Activated effector memory CD4-positive, alpha-beta T cell treated with anti-CD3 and anti-CD28 coated beads, Interleukin-2, amount 50 U/mL, for 16 hours (primary cell): Measurements from ENCODE around the gene SRBD1.

ENCODE experiments used
- DNase-seq: peaks from one replicate; pipeline ENCODE4 v3.0.0-alpha.2; 2020

SRBD1 gene, protein sequence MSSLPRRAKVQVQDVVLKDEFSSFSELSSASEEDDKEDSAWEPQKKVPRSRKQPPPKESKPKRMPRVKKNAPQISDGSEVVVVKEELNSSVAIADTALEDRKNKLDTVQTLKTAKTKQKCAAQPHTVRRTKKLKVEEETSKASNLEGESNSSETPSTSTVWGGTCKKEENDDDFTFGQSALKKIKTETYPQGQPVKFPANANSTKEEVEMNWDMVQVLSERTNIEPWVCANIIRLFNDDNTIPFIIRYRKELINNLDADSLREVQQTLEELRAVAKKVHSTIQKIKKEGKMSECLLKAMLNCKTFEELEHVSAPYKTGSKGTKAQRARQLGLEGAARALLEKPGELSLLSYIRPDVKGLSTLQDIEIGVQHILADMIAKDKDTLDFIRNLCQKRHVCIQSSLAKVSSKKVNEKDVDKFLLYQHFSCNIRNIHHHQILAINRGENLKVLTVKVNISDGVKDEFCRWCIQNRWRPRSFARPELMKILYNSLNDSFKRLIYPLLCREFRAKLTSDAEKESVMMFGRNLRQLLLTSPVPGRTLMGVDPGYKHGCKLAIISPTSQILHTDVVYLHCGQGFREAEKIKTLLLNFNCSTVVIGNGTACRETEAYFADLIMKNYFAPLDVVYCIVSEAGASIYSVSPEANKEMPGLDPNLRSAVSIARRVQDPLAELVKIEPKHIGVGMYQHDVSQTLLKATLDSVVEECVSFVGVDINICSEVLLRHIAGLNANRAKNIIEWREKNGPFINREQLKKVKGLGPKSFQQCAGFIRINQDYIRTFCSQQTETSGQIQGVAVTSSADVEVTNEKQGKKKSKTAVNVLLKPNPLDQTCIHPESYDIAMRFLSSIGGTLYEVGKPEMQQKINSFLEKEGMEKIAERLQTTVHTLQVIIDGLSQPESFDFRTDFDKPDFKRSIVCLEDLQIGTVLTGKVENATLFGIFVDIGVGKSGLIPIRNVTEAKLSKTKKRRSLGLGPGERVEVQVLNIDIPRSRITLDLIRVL

GRCh38 chr2:45611020-45611859, at the start of gene SRBD1:
Gene SRBD1, minus strand, starts transcription at chr2:45611267. Its CDS starts 5,826 bp downstream, at chr2:45605441.
- DNase-seq: peak; percentile 96

GRCh38 chr2:45654250-45654649, 43.2 kb upstream of the SRBD1 start:
- DNase-seq: no peak

DNA sequence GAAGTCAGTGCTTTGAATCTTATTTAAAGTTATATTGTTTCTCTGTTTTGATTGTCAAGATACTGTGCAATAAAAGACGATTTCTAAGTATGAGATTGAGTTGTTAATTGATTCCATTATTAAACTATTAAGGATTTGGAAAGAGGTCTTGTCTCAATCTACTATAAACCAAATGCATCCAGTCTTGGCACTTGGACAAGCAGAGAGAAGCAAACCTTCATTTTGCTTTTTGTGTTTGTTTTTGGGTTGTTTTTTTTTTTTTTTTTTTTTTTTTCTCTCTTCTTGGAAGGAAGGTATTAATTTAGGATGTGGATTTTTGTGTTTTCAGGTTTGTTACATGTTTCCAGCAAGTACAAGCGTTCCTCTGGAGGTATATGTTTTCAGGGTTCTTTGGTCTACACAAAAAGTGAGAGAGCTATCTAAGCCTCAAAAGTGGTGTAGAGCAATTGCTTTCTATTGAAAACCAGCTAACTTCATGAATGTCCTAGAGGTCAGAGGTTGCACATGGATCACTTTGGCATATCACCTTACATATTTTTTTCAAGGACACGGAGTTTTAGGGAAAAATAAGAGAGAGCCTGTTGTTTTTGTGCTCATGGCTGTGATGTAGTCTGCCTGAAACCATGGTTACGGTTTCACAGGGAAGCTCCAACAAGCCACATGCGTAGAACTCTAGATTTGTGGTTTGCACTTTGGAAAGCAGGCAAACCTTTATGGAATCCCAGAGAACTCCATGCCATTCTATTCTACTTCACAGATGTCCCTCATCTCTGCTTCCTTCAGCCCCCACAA, 42.3 kb upstream of the SRBD1 start:
- no peak for DNase-seq

GRCh38 chr2:45652090-45653031, 41.3 kb upstream of the SRBD1 start:
- DNase-seq: peak; percentile 69

DNA sequence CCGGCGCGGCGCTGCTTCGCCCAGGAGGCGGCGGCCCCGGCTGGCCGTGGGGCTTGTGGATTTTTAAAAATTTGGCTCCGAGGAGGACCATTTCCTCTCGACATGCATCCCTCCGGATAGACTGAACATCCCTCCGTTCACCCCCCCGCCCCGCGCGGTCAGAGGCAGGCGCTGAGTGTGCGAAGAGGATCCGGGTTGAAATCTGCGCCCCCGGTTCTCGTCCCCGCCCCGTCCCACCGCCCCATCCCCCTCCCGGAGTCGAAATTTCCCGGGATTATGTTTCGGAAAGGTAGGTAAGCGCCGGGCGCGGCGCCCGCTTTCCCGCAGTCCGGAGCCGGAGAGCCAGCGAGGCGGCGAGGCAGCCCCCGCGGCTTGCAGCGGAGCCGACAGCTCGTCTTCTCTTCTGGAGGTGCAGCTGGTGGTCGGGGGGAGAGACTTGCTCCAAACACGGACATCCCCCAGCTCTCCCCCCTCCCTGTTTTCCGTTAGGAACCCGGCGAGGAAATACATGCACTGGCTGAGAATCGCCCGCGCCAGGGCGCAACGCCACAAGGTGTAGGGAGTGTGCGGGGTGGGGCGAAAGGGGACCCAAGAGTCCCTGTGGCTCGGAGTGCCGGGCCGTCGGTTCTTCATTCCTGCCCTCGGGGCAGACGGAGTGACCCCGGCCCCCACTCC, 40.5 kb upstream of the SRBD1 start, which contains the start of gene PRKCE:
Gene PRKCE, plus strand, starts transcription at position 261 of the 675 bp plus-strand sequence.
- DNase-seq: peak; percentile 83

DNA sequence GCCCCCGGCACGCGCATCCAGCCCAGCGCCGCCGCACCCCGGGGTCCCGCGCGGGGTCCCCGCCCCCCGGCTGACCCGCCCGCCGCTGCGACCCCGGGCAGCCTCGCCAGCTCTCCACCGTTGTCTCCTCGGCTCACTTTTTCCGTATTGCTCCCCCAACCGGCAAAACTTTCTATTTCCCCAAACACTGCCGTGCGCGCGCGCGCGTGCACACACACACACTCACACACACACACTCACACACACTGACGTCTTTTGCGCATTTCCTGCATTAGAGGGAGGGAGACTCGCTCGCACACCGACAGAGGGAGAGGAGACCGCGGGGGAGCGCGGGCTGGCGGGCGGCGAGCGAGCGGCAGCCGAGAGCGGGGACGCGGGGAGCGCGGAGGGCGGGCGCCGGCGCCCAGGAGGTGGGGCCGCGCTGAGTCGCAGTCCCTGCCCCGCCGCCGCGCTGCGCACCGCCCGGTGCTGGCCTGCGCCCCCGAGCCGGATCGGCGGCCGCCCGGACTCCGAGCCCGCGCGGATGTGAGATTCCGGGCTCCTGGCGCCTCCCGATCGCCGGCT, 39.9 kb upstream of the SRBD1 start:
- peak; percentile 97 for DNase-seq

DNA sequence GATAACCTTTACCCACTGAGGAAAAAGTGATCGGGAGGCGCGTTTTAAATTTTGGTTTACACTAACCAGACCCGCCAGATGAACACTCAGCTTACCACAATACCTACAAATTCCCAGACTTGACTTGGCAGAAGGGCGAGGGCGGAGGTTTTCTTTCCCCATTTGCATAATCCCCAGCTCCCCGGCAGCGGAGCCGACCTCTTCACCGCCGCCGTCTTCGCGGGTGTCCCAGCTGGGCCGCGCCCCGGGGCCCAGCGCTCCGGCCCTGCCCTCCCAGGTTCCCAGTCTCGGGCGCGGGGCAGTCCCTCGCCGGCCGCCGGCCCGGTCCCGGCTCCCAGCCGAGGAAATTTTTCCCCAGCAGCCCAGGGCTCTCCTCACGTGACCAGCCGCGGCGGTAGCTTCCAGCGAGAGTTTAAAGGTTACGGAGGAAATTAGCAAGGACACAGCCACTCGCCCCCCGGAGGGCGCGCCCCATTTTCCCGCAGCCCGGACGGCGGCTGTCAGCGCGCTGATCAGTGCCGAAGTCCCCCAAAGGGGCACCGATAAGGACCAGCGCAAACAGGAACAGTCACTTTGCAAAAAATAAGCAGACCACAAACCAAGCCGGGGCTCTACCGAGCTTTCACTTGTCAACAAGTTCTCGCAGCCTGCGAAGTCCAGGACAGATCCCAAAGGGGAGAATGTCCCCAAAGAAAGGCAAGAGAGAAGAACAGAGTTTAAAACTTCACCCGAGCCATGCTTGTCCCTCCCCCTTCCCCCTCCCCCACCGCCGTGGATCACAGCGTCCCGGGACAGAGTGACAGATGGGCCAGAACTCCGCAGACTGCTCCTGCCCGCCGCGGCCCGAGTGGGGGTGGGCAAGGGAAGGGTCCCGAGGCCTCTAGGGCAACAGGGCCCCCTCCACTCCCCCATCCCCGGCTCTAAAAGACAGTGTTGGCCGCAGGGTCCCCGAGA, 39.1 kb upstream of the SRBD1 start:
- peak; percentile 85 for DNase-seq

DNA sequence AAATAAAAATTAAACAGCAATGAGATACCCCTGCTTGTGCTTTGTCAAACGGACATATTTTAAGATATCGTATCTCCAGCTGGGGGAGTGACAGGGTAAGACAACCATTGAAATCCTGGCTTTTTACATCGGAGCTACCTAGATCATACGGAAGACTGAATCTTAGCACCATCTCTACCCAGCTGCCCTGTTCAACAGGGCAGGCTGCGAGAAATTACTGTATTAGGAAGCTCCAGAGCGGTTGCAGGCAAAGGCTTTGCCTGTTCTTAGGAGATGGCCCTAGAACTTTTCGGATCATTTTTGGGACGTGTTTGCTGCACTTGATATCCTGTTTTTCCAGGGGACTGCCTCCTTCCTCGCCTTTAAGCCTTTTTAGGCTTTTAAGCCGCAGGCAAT, 38.4 kb upstream of the SRBD1 start:
- DNase-seq: no peak

DNA sequence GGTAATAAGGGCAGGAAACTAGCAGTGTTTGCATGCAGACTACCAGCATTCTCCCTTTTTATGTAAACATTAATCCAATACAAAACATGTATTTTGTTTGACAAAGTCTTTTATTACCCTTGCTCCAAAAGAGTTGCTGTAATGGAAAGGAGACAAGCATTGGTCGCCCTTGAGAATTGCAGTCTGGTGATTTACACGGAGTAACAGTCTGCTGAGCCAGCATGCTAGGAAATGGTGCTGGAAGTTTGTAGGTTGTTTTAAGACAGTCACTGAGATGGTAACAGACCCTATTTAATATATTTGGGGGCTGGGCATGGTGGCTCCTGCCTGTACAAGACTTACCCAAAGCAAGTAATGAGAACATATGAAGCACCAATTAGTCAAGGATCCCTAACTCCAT, 37.6 kb upstream of the SRBD1 start:
- DNase-seq: no peak

- DNase-seq: no peak
Measured at GRCh38 chr2:45647986-45648520, 37.0 kb upstream of the SRBD1 start.

GRCh38 chr2:45647356-45647755, 36.3 kb upstream of the SRBD1 start:
- DNase-seq: no peak

DNA sequence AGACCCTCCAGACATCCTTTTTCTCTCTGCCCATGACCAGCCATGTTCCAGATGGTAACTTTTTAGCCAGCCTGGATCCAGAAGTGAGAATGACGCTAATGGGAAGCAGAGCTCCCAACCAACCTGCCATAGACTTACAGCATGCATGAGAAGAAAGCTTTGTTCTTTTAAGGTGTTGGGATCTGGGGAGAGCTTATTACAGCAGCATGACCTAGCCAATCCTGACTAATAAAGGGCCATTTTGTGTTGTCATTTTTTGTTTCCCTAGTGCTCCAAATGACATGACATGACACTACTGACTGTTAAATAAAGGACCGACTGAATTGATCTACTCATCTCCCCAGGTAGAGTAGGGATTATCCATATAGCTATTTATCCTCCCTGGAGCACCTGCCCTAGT, 35.2 kb upstream of the SRBD1 start:
- DNase-seq: no peak

GRCh38 chr2:45643543-45644542, 32.8 kb upstream of the SRBD1 start:
- DNase-seq: peak; percentile 90

- DNase-seq: no peak
Measured at GRCh38 chr2:45643095-45643494, 32.0 kb upstream of the SRBD1 start.

GRCh38 chr2:45640576-45640975, 29.5 kb upstream of the SRBD1 start:
- DNase-seq: no peak

DNA sequence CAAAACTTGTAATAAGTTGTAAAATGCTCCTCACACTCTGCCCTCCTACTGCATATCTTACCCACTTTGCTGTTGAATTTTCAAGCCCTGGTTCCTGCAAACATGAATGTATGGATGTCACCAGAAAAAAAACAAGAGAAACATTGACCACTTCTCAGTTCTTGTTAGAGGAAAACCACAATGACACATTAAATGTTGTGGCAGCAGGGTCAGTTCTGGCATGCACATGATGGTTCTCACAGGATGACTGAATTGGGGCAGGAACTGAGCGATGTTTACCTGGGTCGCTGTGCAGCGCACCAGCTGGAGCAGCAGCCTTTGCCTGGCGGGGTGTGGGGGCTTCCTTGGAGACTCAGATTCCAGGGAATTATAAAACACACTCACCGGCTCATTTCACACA, 26.4 kb upstream of the SRBD1 start:
- DNase-seq: no peak

- DNase-seq: no peak
Measured at GRCh38 chr2:45636008-45636407, 24.9 kb upstream of the SRBD1 start.
